Neural cell (in vitro differentiated cells): ENCODE results near the gene STK10. TPM values are rescaled to one million over a fixed set of nuclear protein-coding genes. Genes with fewer than 3 reads are reported as not detected.

Experiments used
- H2AFZ ChIP-seq: fragments of 200-600, 300-800 bp; sonication (generic), shearing (Covaris generic); 2 replicates; pipeline ENCODE4 v1.6.0; 2014; ENCODE audit warnings: low read depth, mild to moderate bottlenecking, antibody characterized with exemption, low read length, moderate library complexity
- H3F3A ChIP-seq: fragments of 200-600 bp; shearing (Covaris generic); 2 replicates; pipeline ENCODE4 v1.6.1; 2016; ENCODE audit warnings: mild to moderate bottlenecking, moderate library complexity, mixed read lengths, antibody characterized with exemption, low read length; ENCODE audit not compliant: insufficient read depth, poor library complexity, severe bottlenecking
- H3K27ac ChIP-seq: fragments of 200-600, 300-800 bp; sonication (generic), shearing (Covaris generic); 2 replicates; pipeline ENCODE4 v1.5.1; 2014; ENCODE audit warnings: mild to moderate bottlenecking, low read length, moderate library complexity
- H3K27me3 ChIP-seq: fragments of 300-800, 200-600 bp; sonication (generic), shearing (Covaris generic); 2 replicates; pipeline ENCODE4 v1.6.0; 2014; ENCODE audit warnings: mild to moderate bottlenecking, low read depth, low read length, moderate library complexity; ENCODE audit not compliant: insufficient read depth
- H3K36me3 ChIP-seq: fragments of 300-800, 200-600 bp; sonication (generic), shearing (Covaris generic); 2 replicates; pipeline ENCODE4 v1.5.1; 2014; ENCODE audit warnings: mild to moderate bottlenecking, antibody characterized with exemption, low read length, moderate library complexity; ENCODE audit not compliant: insufficient read depth
- H3K4me2 ChIP-seq: fragments of 300-800, 200-600 bp; sonication (generic), shearing (Covaris generic); 2 replicates; pipeline ENCODE4 v1.6.0; 2014; ENCODE audit warnings: mild to moderate bottlenecking, low read length
- H3K4me3 ChIP-seq: fragments of 300-800, 200-600 bp; sonication (generic), shearing (Covaris generic); 2 replicates; pipeline ENCODE4 v1.5.1; 2014; ENCODE audit warnings: mild to moderate bottlenecking, low read length, moderate library complexity
- H3K79me2 ChIP-seq: fragments of 200-600 bp; shearing (Covaris generic); replicated peaks from 2 replicates; pipeline ENCODE4 v1.6.0; 2014; ENCODE audit warnings: mild to moderate bottlenecking, low read length, moderate library complexity; ENCODE audit not compliant: insufficient read depth
- H3K9ac ChIP-seq: fragments of 300-800, 200-600 bp; sonication (generic), shearing (Covaris generic); 2 replicates; pipeline ENCODE4 v1.6.1; 2016; ENCODE audit warnings: mild to moderate bottlenecking, low read length, mixed read lengths
- H3K9me2 ChIP-seq: fragments of 200-600 bp; shearing (Covaris generic); 2 replicates; pipeline ENCODE4 v1.6.1; 2016; ENCODE audit warnings: mild to moderate bottlenecking, low read length, mixed read lengths; ENCODE audit not compliant: insufficient read depth
- H3K9me3 ChIP-seq: fragments of 200-600, 300-800 bp; sonication (generic), shearing (Covaris generic); 2 replicates; pipeline ENCODE4 v1.6.1; 2016; ENCODE audit warnings: mild to moderate bottlenecking, mixed run types, low read length, moderate library complexity, mixed read lengths
- H4K20me1 ChIP-seq: fragments of 200-600 bp; shearing (Covaris generic); 2 replicates; pipeline ENCODE4 v1.6.1; 2016; ENCODE audit warnings: mild to moderate bottlenecking, mixed run types; ENCODE audit not compliant: insufficient read depth
- EP300 ChIP-seq: fragments of 450-650 bp; conservative IDR thresholded peaks from 2 replicates; pipeline ENCODE4 v1.6.1; 2014; ENCODE audit warnings: antibody characterized with exemption, mild to moderate bottlenecking, moderate library complexity; ENCODE audit not compliant: poor library complexity, severe bottlenecking
- EZH2 ChIP-seq: fragments of 200-600, 300-800 bp; shearing (Covaris generic), sonication (generic); IDR thresholded peaks from 2 replicates; pipeline ENCODE4 v1.6.1; 2014; ENCODE audit warnings: antibody characterized with exemption, low read length, borderline replicate concordance, mild to moderate bottlenecking; ENCODE audit not compliant: insufficient read depth, poor library complexity, severe bottlenecking
- MXI1 ChIP-seq: fragments of 450-650 bp; conservative IDR thresholded peaks from 2 replicates; pipeline ENCODE4 v1.6.1; 2014; ENCODE audit warnings: antibody characterized with exemption, mild to moderate bottlenecking; ENCODE audit not compliant: poor library complexity, severe bottlenecking
- POLR2AphosphoS5 ChIP-seq: IDR thresholded peaks from 2 replicates; pipeline ENCODE4 v1.6.1; 2012
- RAD21 ChIP-seq: fragments of 450-650 bp; conservative IDR thresholded peaks from 2 replicates; pipeline ENCODE4 v1.6.1; 2014; ENCODE audit warnings: antibody characterized with exemption, mild to moderate bottlenecking, moderate library complexity
- SMC3 ChIP-seq: fragments of 450-650 bp; conservative IDR thresholded peaks from 2 replicates; pipeline ENCODE4 v1.6.1; 2014; ENCODE audit warnings: antibody characterized with exemption, mild to moderate bottlenecking, moderate library complexity; ENCODE audit not compliant: poor library complexity
- TAF1 ChIP-seq: IDR thresholded peaks from 2 replicates; pipeline ENCODE4 v1.6.1; 2012; ENCODE audit warnings: low read depth
- polyA plus RNA-seq: library from polyadenylated mRNA; depleted of rRNA; stranded (reverse); fragments of >200 nt; gene quantifications from 2 replicates; pipeline ENCODE4 v1.2.3, GENCODE V29; 2014
- TF ChIP-seq, protein P1 (sequence below): fragments of 450-650 bp; IDR thresholded peaks from 2 replicates; pipeline ENCODE4 v1.5.1; 2014; ENCODE audit warnings: antibody characterized with exemption, mild to moderate bottlenecking, moderate library complexity; ENCODE audit not compliant: poor library complexity, severe bottlenecking
- TF ChIP-seq, protein P2 (sequence below): IDR thresholded peaks from 2 replicates; pipeline ENCODE4 v1.6.1; 2012; ENCODE audit warnings: borderline replicate concordance

Gene STK10
- polyA plus RNA-seq, 1 donor from 2014 or later = 8.2 TPM

GRCh38 chr5:172082180-172082579 lies 105.8 kb downstream of the STK10 start:
- Histone ChIP-seq H3K36me3 (no peaks in the 10 kb centered on the region), H3K4me2 (no peak overlapping the region), H3K9me2 (no peaks in the 10 kb centered on the region), H3F3A (no peaks in the 10 kb centered on the region), H3K4me3 (no peak overlapping the region), H4K20me1 (no peaks in the 10 kb centered on the region), H3K9ac (no peak overlapping the region), H3K27me3 (no peaks in the 10 kb centered on the region), H3K27ac (no peak overlapping the region), H3K9me3 (no peaks in the 10 kb centered on the region), H2AFZ (no peak overlapping the region), H3K79me2 (no peaks in the 10 kb centered on the region)
- no peak for TF ChIP-seq TAF1
- TF ChIP-seq, protein P1, sequence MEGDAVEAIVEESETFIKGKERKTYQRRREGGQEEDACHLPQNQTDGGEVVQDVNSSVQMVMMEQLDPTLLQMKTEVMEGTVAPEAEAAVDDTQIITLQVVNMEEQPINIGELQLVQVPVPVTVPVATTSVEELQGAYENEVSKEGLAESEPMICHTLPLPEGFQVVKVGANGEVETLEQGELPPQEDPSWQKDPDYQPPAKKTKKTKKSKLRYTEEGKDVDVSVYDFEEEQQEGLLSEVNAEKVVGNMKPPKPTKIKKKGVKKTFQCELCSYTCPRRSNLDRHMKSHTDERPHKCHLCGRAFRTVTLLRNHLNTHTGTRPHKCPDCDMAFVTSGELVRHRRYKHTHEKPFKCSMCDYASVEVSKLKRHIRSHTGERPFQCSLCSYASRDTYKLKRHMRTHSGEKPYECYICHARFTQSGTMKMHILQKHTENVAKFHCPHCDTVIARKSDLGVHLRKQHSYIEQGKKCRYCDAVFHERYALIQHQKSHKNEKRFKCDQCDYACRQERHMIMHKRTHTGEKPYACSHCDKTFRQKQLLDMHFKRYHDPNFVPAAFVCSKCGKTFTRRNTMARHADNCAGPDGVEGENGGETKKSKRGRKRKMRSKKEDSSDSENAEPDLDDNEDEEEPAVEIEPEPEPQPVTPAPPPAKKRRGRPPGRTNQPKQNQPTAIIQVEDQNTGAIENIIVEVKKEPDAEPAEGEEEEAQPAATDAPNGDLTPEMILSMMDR = no peak
- TF ChIP-seq, protein P2, sequence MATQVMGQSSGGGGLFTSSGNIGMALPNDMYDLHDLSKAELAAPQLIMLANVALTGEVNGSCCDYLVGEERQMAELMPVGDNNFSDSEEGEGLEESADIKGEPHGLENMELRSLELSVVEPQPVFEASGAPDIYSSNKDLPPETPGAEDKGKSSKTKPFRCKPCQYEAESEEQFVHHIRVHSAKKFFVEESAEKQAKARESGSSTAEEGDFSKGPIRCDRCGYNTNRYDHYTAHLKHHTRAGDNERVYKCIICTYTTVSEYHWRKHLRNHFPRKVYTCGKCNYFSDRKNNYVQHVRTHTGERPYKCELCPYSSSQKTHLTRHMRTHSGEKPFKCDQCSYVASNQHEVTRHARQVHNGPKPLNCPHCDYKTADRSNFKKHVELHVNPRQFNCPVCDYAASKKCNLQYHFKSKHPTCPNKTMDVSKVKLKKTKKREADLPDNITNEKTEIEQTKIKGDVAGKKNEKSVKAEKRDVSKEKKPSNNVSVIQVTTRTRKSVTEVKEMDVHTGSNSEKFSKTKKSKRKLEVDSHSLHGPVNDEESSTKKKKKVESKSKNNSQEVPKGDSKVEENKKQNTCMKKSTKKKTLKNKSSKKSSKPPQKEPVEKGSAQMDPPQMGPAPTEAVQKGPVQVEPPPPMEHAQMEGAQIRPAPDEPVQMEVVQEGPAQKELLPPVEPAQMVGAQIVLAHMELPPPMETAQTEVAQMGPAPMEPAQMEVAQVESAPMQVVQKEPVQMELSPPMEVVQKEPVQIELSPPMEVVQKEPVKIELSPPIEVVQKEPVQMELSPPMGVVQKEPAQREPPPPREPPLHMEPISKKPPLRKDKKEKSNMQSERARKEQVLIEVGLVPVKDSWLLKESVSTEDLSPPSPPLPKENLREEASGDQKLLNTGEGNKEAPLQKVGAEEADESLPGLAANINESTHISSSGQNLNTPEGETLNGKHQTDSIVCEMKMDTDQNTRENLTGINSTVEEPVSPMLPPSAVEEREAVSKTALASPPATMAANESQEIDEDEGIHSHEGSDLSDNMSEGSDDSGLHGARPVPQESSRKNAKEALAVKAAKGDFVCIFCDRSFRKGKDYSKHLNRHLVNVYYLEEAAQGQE = no peak
- no peak for TF ChIP-seq EP300
- no peak for TF ChIP-seq POLR2AphosphoS5
- TF ChIP-seq SMC3 = no peak
- no peak for TF ChIP-seq EZH2
- no peak for TF ChIP-seq MXI1

DNA sequence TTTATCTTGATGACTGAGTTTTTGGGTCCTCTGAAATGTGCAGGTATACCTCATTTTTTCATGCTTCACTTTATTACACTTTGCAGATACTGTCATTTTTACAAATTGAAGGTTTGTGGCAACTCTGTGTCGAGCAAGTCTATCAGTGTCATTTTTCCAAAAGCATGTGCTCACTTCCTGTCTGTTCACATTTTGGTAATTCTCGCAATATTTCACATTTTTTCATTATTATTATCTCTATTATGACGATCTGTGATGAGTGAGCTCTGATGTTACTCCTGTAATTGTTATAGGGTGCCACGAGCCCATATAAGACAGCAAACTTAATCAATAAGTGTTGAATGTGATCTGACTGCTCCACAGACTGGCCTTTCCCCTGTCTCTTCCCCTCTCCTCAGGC lies 108.1 kb downstream of the STK10 start:
- H3K4me3 ChIP-seq = no peak overlapping the region
- no peaks in the 10 kb centered on the region for H3K27me3 ChIP-seq
- no peak overlapping the region for H3K27ac ChIP-seq
- no peaks in the 10 kb centered on the region for H3K9me2 ChIP-seq
- no peaks in the 10 kb centered on the region for H3K36me3 ChIP-seq
- no peak overlapping the region for H3K4me2 ChIP-seq
- no peaks in the 10 kb centered on the region for H3K79me2 ChIP-seq
- H2AFZ ChIP-seq = no peak overlapping the region
- H4K20me1 ChIP-seq = no peaks in the 10 kb centered on the region
- H3K9me3 ChIP-seq = no peaks in the 10 kb centered on the region
- no peaks in the 10 kb centered on the region for H3F3A ChIP-seq
- TF ChIP-seq, protein P1 = no peak
- TF ChIP-seq POLR2AphosphoS5 = no peak
- no peak for TF ChIP-seq TAF1
- no peak for TF ChIP-seq SMC3
- TF ChIP-seq, protein P2 = no peak
- TF ChIP-seq EP300 = no peak
- no peak for TF ChIP-seq RAD21
- no peak for TF ChIP-seq EZH2
- TF ChIP-seq MXI1 = no peak
- H3K9ac ChIP-seq = no peak overlapping the region
